WTC11 (cell line): ENCODE results near the gene DPYSL5.

Experiments
- CTCF ChIP-seq: fragments of 200-600 bp; IDR thresholded peaks from 2 replicates; pipeline ENCODE4 v1.8.0; 2022; ENCODE audit warnings: antibody characterized with exemption
- ELF4 ChIP-seq: sonication (generic); formaldehyde crosslinking; IDR thresholded peaks from 2 replicates; pipeline ENCODE4 v1.8.1; 2022; ENCODE audit warnings: low read depth, mild to moderate bottlenecking, moderate library complexity, missing genetic modification reagents
- FOXJ3 ChIP-seq: sonication (generic); formaldehyde crosslinking; IDR thresholded peaks from 2 replicates; pipeline ENCODE4 v1.9.0; 2021; ENCODE audit warnings: missing genetic modification reagents, mild to moderate bottlenecking, borderline replicate concordance
- MLX ChIP-seq: sonication (generic); formaldehyde crosslinking; IDR thresholded peaks from 2 replicates; pipeline ENCODE4 v1.8.1; 2023; ENCODE audit warnings: mild to moderate bottlenecking, missing genetic modification reagents, moderate library complexity
- NFE2L1 ChIP-seq: sonication (generic); formaldehyde crosslinking; IDR thresholded peaks from 2 replicates; pipeline ENCODE4 v1.8.1; 2023; ENCODE audit warnings: missing genetic modification reagents
- TF ChIP-seq, protein P1 (sequence below): sonication (generic); formaldehyde crosslinking; conservative IDR thresholded peaks from 2 replicates; pipeline ENCODE4 v1.8.1; 2022; ENCODE audit warnings: mild to moderate bottlenecking, missing genetic modification reagents
- TF ChIP-seq, protein P2 (sequence below): sonication (generic); formaldehyde crosslinking; IDR thresholded peaks from 2 replicates; pipeline ENCODE4 v1.8.1; 2023; ENCODE audit warnings: mild to moderate bottlenecking, missing genetic modification reagents, moderate library complexity
- TF ChIP-seq, protein P3 (sequence below): sonication (generic); formaldehyde crosslinking; IDR thresholded peaks from 2 replicates; pipeline ENCODE4 v1.8.1; 2023; ENCODE audit warnings: mild to moderate bottlenecking, missing genetic modification reagents, borderline replicate concordance
- TF ChIP-seq, protein P4 (sequence below): sonication (generic); formaldehyde crosslinking; IDR thresholded peaks from 2 replicates; pipeline ENCODE4 v1.8.1; 2022; ENCODE audit warnings: mild to moderate bottlenecking, missing genetic modification reagents, moderate library complexity, borderline replicate concordance

GRCh38 chr2:26997394-26997793 is 149.5 kb downstream of the DPYSL5 start:
- TF ChIP-seq FOXJ3 (no peak), CTCF (no peak), MLX (CRISPR knock-in tag) (no peak), ELF4 (CRISPR knock-in tag) (no peak), NFE2L1 (CRISPR knock-in tag) (no peak)
- TF ChIP-seq, protein P1, sequence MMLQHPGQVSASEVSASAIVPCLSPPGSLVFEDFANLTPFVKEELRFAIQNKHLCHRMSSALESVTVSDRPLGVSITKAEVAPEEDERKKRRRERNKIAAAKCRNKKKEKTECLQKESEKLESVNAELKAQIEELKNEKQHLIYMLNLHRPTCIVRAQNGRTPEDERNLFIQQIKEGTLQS: no peak
- TF ChIP-seq, protein P2, sequence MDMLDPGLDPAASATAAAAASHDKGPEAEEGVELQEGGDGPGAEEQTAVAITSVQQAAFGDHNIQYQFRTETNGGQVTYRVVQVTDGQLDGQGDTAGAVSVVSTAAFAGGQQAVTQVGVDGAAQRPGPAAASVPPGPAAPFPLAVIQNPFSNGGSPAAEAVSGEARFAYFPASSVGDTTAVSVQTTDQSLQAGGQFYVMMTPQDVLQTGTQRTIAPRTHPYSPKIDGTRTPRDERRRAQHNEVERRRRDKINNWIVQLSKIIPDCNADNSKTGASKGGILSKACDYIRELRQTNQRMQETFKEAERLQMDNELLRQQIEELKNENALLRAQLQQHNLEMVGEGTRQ: no peak
- TF ChIP-seq, protein P3, sequence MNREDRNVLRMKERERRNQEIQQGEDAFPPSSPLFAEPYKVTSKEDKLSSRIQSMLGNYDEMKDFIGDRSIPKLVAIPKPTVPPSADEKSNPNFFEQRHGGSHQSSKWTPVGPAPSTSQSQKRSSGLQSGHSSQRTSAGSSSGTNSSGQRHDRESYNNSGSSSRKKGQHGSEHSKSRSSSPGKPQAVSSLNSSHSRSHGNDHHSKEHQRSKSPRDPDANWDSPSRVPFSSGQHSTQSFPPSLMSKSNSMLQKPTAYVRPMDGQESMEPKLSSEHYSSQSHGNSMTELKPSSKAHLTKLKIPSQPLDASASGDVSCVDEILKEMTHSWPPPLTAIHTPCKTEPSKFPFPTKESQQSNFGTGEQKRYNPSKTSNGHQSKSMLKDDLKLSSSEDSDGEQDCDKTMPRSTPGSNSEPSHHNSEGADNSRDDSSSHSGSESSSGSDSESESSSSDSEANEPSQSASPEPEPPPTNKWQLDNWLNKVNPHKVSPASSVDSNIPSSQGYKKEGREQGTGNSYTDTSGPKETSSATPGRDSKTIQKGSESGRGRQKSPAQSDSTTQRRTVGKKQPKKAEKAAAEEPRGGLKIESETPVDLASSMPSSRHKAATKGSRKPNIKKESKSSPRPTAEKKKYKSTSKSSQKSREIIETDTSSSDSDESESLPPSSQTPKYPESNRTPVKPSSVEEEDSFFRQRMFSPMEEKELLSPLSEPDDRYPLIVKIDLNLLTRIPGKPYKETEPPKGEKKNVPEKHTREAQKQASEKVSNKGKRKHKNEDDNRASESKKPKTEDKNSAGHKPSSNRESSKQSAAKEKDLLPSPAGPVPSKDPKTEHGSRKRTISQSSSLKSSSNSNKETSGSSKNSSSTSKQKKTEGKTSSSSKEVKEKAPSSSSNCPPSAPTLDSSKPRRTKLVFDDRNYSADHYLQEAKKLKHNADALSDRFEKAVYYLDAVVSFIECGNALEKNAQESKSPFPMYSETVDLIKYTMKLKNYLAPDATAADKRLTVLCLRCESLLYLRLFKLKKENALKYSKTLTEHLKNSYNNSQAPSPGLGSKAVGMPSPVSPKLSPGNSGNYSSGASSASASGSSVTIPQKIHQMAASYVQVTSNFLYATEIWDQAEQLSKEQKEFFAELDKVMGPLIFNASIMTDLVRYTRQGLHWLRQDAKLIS (CRISPR knock-in tag): no peak
- TF ChIP-seq, protein P4, sequence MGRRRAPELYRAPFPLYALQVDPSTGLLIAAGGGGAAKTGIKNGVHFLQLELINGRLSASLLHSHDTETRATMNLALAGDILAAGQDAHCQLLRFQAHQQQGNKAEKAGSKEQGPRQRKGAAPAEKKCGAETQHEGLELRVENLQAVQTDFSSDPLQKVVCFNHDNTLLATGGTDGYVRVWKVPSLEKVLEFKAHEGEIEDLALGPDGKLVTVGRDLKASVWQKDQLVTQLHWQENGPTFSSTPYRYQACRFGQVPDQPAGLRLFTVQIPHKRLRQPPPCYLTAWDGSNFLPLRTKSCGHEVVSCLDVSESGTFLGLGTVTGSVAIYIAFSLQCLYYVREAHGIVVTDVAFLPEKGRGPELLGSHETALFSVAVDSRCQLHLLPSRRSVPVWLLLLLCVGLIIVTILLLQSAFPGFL (CRISPR knock-in tag): no peak
